SU-DHL-6 (cell line): ENCODE results near the gene FBRSL1.

Source experiments
- EZH2phosphoT487 ChIP-seq: fragments of 200-600 bp; sonication (generic), shearing (Covaris generic); conservative IDR thresholded peaks from 2 replicates; pipeline ENCODE4 v1.6.1; 2018; ENCODE audit warnings: mild to moderate bottlenecking, antibody characterized with exemption, low read length, moderate library complexity, mixed read lengths
- TF ChIP-seq, protein P1 (sequence below): fragments of 200-600 bp; sonication (generic); IDR thresholded peaks from one replicate; pipeline ENCODE4 v1.5.1; 2017; ENCODE audit warnings: antibody characterized with exemption, mild to moderate bottlenecking, low read length, moderate library complexity; ENCODE audit not compliant: insufficient read depth, poor library complexity, severe bottlenecking

DNA sequence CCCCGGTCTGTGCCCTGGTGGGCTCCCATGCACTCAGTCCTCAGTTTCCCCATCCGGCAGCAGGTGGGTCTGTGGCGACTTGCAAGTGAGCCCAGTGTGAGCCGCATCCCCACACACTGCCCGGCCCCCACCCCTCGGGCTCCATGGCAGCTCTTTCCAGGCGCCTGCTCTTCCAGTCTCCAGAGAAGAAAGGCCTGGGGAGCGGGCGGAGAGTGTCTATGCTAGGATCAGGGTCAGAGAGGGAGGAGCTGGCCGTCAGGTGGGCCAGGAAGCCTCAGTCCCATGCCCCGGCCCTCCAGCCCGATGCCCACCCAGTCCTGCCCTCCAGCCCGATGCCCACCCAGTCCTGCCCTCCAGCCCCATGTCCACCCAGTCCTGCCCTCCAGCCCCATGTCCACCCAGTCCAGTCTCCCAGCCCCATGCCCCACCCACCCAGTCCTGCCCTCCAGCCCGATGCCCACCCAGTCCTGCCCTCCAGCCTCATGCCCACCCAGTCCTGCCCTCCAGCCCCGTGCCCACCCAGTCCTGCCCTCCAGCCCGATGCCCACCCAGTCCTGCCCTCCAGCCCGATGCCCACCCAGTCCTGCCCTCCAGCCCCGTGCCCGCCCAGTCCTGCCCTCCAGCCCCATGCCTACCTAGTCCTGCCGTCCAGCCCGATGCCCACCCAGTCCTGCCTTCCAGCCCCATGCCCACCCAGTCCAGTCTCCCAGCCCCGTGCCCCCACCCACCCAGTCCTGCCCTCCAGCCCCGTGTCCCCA lies 49.2 kb downstream of the FBRSL1 start:
- TF ChIP-seq, protein P1, sequence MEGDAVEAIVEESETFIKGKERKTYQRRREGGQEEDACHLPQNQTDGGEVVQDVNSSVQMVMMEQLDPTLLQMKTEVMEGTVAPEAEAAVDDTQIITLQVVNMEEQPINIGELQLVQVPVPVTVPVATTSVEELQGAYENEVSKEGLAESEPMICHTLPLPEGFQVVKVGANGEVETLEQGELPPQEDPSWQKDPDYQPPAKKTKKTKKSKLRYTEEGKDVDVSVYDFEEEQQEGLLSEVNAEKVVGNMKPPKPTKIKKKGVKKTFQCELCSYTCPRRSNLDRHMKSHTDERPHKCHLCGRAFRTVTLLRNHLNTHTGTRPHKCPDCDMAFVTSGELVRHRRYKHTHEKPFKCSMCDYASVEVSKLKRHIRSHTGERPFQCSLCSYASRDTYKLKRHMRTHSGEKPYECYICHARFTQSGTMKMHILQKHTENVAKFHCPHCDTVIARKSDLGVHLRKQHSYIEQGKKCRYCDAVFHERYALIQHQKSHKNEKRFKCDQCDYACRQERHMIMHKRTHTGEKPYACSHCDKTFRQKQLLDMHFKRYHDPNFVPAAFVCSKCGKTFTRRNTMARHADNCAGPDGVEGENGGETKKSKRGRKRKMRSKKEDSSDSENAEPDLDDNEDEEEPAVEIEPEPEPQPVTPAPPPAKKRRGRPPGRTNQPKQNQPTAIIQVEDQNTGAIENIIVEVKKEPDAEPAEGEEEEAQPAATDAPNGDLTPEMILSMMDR: no peak
- TF ChIP-seq EZH2phosphoT487: no peak
